ENCODE measurements around the gene PRAMEF14.
"Not testable (repeated sequence)": the region's sequence is repeated elsewhere in the genome, so short reads cannot be mapped to it uniquely, and the experiment has no call there.

The PRAMEF14 gene, protein sequence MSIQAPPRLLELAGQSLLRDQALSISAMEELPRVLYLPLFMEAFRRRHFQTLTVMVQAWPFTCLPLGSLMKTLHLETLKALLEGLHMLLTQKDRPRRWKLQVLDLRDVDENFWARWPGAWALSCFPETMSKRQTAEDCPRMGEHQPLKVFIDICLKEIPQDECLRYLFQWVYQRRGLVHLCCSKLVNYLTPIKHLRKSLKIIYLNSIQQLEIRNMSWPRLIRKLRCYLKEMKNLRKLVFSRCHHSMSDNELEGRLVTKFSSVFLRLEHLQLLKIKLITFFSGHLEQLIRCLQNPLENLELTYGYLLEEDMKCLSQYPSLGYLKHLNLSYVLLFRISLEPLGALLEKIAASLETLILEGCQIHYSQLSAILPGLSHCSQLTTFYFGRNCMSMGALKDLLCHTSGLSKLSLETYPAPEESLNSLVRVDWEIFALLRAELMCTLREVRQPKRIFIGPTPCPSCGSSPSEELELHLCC

DNA sequence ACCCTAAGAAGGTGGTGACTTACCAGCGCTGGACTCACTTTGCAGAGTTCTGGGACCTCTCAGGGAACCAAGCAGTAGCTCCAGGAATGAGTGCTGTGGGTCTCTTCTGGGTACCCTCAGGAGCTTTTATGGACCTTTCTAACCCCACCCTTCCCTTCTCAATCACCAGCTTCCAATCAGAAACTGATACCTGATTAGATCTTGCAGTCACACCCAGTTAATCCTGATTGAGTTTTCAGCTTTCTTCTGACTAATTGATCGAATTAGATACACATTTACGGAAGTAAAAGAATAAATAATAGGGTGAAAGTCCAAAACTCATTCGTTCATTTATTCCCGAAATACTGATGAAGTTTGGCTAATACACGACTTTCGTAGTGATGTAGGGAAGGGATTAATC, at the start of gene PRAMEF14:
Gene PRAMEF14 (minus strand): TSS at position 101 of the 400 bp plus-strand sequence. CDS start 1,820 bp downstream, outside the sequence.
- not testable (repeated sequence) for H3K9me3 Mint-ChIP-seq; H3K4me3 Mint-ChIP-seq; H3K4me1 Mint-ChIP-seq (ENCODE audit: low read depth); H3K27me3 Mint-ChIP-seq; H3K36me3 Mint-ChIP-seq (ENCODE audit: low read depth); H3K27ac Mint-ChIP-seq; DNase-seq

DNA sequence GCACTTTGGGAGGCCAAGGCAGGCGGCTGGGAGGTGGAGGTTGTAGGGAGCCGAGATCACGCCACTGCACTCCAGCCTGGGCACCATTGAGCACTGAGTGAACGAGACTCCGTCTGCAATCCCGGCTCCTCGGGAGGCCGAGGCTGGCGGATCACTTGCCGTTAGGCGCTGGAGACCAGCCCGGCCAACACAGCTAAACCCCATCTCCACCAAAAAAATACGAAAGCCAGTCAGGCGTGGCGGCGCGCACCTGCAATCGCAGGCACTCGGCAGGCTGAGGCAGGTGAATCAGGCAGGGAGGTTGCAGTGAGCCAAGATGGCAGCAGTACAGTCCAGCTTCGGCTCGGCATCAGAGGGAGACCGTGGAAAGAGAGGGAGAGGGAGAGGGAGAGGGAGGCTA, 48.4 kb upstream of the PRAMEF14 start:
- not testable (repeated sequence) for H3K27me3 Mint-ChIP-seq; H3K9me3 Mint-ChIP-seq; H3K36me3 Mint-ChIP-seq (ENCODE audit: low read depth); H3K4me1 Mint-ChIP-seq (ENCODE audit: low read depth); DNase-seq; H3K4me3 Mint-ChIP-seq; H3K27ac Mint-ChIP-seq

DNA sequence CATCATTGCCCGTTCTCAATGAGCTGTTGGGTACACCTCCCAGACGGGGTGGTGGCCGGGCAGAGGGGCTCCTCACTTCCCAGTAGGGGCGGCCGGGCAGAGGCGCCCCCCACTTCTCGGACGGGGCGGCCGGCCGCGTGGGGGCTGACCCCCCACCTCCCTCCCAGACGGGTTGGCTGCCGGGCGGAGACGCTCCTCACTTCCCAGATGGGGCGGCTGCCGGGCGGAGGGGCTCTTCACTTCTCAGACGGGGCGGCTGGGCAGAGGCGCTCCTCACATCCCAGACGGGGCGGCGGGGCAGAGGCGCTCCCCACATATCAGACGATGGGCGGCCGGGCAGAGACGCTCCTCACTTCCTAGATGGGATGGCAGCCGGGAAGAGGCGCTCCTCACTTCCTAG, 47.8 kb upstream of the PRAMEF14 start:
- not testable (repeated sequence) for DNase-seq; H3K27ac Mint-ChIP-seq; H3K9me3 Mint-ChIP-seq; H3K36me3 Mint-ChIP-seq (ENCODE audit: low read depth); H3K4me3 Mint-ChIP-seq; H3K4me1 Mint-ChIP-seq (ENCODE audit: low read depth); H3K27me3 Mint-ChIP-seq

DNA sequence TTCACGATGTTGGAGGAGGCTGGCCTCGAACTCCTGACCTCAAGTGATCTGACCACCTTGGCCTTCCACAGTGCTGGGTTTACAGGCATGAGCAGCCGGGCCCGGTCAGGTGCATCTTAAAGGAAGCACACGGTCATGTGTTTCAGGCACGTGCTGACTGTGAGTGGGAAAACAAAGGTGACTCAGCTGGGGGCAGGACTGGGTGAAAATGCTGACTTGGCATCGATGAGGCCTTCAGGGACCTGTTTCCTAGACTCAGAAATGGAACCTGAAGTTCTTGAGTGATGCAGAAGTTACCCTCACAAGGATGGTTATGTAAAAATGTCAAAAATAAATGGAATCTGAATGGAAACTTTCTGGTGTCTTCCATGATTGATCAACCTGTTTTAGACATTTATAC, 46.1 kb upstream of the PRAMEF14 start:
- not testable (repeated sequence) for H3K27ac Mint-ChIP-seq; H3K4me3 Mint-ChIP-seq; H3K4me1 Mint-ChIP-seq (ENCODE audit: low read depth); DNase-seq; H3K36me3 Mint-ChIP-seq (ENCODE audit: low read depth); H3K9me3 Mint-ChIP-seq; H3K27me3 Mint-ChIP-seq

DNA sequence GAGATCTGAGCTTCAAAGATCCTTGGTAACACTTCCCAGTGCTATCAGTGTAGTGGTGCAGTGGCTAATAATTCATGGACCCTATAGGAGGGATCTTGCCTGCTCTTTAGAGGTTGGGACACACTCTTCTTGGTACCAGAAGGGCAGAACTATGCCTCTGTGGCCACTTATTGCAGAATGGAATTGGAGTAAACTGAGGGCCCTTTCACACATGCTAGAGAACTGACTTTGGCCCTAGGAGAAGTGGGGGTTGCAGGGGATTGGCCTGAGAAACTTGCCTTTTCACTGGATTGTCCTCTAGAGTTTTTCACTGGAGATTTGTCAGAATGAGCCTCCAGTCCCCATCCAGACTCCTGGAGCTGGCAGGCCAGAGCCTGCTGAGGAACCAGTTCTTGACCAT, 42.4 kb upstream of the PRAMEF14 start, which contains the start of gene PRAMEF17:
Gene PRAMEF17 (plus strand): TSS at position 301 of the 400 bp plus-strand sequence. CDS start 26 bp downstream, at position 327.
- not testable (repeated sequence) for DNase-seq; H3K9me3 Mint-ChIP-seq; H3K27me3 Mint-ChIP-seq; H3K4me1 Mint-ChIP-seq (ENCODE audit: low read depth); H3K36me3 Mint-ChIP-seq (ENCODE audit: low read depth); H3K27ac Mint-ChIP-seq; H3K4me3 Mint-ChIP-seq

DNA sequence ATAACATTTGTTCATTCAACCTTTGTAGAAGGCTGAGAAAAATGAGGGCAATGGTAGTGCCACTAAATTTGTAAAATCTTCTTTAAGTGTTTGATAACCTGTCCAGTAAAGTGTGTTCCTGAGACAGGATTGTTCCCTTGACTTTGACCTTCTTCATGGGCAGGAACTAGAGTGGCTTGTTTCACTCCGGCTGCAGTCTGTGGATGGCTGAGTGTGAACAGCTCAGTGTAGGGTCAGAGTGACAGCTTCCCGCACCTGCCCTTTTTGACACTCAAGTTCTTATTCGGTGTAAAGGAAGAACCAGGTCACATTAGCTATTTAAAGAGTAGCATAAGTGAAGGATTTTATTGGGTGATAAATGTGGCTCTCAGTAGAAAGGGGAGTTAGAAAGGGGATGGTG, 33.4 kb upstream of the PRAMEF14 start:
- not testable (repeated sequence) for H3K27me3 Mint-ChIP-seq; H3K9me3 Mint-ChIP-seq; H3K36me3 Mint-ChIP-seq (ENCODE audit: low read depth); DNase-seq; H3K27ac Mint-ChIP-seq; H3K4me1 Mint-ChIP-seq (ENCODE audit: low read depth); H3K4me3 Mint-ChIP-seq

DNA sequence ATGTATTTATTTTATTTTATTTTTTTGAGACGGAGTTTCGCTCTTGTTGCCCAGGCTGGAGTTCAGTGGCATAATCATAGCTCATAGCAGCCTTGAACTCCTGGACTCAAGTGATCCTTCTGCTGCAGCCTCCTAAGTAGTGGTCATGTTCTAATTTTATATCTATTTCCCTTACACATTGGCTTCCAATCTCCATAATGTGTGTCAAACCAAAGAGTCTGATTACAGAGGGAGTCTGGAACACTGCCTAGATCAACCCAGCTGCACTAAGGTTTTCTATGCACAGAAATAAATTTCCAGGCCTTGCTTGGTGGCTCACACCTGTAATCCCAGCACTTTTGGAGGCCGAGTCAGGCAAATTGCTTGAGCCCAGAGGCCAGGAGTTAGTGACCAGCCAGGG, 32.0 kb upstream of the PRAMEF14 start:
- not testable (repeated sequence) for H3K27me3 Mint-ChIP-seq; H3K36me3 Mint-ChIP-seq (ENCODE audit: low read depth); H3K9me3 Mint-ChIP-seq; H3K4me3 Mint-ChIP-seq; H3K4me1 Mint-ChIP-seq (ENCODE audit: low read depth); H3K27ac Mint-ChIP-seq; DNase-seq

DNA sequence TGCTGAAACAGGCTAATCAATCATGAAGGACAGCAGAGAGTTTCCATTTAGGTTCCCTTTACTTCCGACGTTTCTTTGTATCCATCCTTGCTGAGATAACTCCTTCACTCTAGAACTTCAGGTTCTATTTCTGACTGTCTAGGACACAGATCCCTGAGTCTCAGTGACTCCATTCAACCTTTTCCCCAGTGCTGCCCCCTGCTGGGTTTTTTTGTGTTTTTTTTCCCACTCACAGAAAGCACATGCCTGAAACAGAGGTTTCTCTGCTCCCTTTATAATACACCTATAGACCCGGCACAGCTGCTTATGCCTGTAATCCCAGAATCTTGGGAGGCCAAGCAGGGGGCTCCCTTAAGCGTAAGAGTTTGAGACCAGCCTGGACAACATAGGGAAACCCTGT, 21.6 kb upstream of the PRAMEF14 start:
- H3K36me3 Mint-ChIP-seq (ENCODE audit: low read depth); H3K4me3 Mint-ChIP-seq; H3K9me3 Mint-ChIP-seq; DNase-seq; H3K27me3 Mint-ChIP-seq; H3K27ac Mint-ChIP-seq; H3K4me1 Mint-ChIP-seq (ENCODE audit: low read depth): not testable (repeated sequence)

DNA sequence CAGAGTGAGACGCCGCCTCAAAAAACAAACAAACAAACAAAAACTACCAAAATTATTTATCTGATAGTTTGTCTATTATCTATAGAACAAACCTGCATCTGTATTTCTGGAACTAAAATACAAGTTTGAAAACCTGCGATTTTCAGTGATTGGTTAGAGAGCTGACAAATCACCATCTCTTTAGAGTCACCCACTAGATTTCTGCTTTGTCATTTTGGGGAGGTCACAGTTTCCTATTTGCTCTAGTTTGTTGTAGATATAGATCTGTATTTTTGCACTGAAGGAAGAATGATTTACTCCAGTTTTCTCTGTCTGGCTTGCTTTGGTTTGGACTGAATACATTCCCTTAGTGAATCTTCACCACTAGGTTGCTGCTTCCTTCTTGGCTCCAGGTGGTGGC, 19.6 kb upstream of the PRAMEF14 start:
- not testable (repeated sequence) for H3K4me1 Mint-ChIP-seq (ENCODE audit: low read depth); H3K9me3 Mint-ChIP-seq

DNA sequence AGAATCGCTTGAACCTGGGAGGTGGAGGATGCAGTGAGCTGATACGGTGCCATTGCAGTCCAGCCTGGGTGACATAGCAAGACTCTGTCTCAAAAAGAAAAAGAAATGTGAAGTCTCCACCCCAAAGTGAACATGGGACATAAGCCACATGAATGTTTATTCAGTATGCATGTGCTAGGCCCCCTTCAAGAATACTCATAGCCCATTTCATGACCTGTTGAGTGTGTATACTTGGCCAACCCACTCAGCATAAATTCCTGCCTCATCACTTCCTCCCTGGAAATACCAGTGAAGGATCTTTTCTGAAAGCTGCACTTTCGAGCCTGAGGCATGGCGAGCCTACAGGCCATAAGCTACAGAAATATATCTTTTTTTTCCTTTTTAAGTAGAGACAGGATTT, 18.0 kb upstream of the PRAMEF14 start:
- not testable (repeated sequence) for H3K9me3 Mint-ChIP-seq; H3K36me3 Mint-ChIP-seq (ENCODE audit: low read depth); H3K27ac Mint-ChIP-seq; DNase-seq; H3K4me3 Mint-ChIP-seq; H3K27me3 Mint-ChIP-seq; H3K4me1 Mint-ChIP-seq (ENCODE audit: low read depth)

More for the DNA sequence above, 19.6 kb upstream of the PRAMEF14 start:
- not testable (repeated sequence) for DNase-seq; H3K27me3 Mint-ChIP-seq; H3K4me3 Mint-ChIP-seq; H3K27ac Mint-ChIP-seq; H3K36me3 Mint-ChIP-seq (ENCODE audit: low read depth)

DNA sequence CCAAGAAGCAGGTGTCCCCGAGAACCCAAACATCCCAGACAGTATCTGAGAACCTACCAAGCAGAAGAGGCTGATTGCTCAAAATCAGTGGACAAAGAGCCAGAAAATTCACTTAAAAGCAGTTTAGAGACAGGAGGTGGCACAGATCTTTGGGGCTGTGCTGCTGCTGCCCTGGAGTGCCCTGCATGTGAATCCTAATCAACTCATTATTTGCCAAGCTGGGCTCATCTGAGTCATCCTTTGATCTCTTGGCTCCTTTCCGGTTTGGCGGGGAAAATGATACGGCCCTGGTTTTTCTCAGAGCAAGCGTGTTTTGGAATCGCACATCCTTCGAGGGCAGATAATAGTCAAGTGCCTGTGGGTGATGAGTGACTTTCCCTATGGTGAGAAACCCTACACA, 15.4 kb upstream of the PRAMEF14 start:
- H3K9me3 Mint-ChIP-seq; DNase-seq; H3K36me3 Mint-ChIP-seq (ENCODE audit: low read depth); H3K27me3 Mint-ChIP-seq; H3K4me1 Mint-ChIP-seq (ENCODE audit: low read depth); H3K4me3 Mint-ChIP-seq; H3K27ac Mint-ChIP-seq: not testable (repeated sequence)

DNA sequence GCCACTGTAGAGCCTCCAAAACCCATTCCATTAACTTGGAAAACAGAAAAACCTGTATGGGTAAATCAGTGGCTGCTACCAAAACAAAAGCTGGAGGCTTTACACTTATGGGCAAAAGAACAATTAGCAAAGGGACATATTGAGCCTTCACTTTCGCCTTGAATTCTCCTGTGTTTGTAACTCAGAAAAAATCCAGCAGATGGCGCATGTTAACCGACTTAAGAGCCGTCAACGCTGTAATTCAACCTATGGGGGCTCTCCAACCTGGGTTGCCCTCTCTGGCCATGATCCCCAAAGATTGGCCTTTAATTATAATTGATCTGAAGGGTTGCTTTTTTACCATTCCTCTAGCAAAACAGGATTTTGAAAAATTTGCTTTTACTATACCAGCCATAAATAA, 9.8 kb upstream of the PRAMEF14 start:
- not testable (repeated sequence) for H3K9me3 Mint-ChIP-seq; H3K36me3 Mint-ChIP-seq (ENCODE audit: low read depth); H3K4me3 Mint-ChIP-seq; H3K27ac Mint-ChIP-seq; DNase-seq; H3K4me1 Mint-ChIP-seq (ENCODE audit: low read depth); H3K27me3 Mint-ChIP-seq

DNA sequence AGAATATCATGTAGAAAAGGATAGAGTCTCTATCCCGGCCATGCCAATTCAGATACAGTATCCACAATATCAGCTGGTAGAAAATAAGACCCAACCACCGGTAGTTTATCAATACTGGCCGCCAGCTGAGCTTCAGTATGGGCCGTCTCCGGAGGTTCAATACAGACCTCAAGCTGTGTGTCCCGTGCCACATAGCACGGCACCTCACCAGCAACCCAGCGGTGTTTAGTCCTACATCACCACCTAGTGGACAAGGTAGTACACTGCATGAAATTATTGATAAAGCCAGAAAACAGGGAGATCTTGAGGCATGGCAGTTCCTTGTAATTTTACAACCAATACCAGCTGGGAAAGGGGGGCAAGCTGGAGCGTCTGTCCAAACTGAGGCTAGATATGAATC, 7.5 kb upstream of the PRAMEF14 start:
- not testable (repeated sequence) for H3K27ac Mint-ChIP-seq; DNase-seq; H3K27me3 Mint-ChIP-seq; H3K9me3 Mint-ChIP-seq; H3K36me3 Mint-ChIP-seq (ENCODE audit: low read depth); H3K4me1 Mint-ChIP-seq (ENCODE audit: low read depth); H3K4me3 Mint-ChIP-seq

DNA sequence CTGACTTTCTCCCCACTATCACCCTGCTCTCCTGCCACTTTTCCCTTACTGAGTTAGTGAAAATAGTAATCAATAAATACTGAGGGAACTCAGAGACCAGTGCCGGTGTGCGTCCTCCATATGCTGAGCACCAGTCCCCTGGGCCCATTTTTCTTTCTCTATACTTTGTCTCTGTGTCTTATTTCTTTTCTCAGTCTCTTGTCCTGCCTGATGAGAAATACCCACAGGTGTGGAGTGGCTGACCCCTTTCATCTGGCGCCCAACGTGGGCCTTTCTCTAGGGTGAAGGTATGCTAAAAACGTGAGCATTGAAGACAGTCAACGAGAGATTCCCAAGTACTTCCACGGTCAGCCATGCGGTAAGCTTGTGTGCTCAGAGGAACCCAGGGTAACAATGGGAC, 6.5 kb upstream of the PRAMEF14 start:
- H3K4me3 Mint-ChIP-seq; H3K27ac Mint-ChIP-seq; H3K27me3 Mint-ChIP-seq; H3K9me3 Mint-ChIP-seq; DNase-seq; H3K36me3 Mint-ChIP-seq (ENCODE audit: low read depth); H3K4me1 Mint-ChIP-seq (ENCODE audit: low read depth): not testable (repeated sequence)

DNA sequence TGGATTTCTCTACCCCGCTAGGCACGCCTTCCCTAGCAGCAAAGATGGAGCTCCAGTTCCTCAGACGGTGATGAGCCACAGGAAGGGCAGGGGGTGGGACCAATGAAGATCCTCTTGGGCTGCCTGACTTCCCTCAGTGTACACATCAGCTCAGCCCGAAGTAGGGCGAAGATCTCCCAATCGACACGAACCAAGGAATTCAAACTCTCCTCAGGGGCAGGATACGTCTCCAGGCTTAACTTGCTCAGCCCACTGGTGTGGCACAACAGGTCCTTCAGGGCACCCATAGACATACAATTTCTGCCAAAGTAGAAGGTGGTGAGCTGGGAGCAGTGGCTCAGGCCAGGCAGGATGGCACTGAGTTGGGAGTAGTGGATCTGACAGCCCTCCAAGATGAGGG, 4.4 kb downstream of the PRAMEF14 start:
- H3K27me3 Mint-ChIP-seq; H3K4me3 Mint-ChIP-seq; H3K36me3 Mint-ChIP-seq (ENCODE audit: low read depth); H3K4me1 Mint-ChIP-seq (ENCODE audit: low read depth); DNase-seq; H3K9me3 Mint-ChIP-seq; H3K27ac Mint-ChIP-seq: not testable (repeated sequence)

DNA sequence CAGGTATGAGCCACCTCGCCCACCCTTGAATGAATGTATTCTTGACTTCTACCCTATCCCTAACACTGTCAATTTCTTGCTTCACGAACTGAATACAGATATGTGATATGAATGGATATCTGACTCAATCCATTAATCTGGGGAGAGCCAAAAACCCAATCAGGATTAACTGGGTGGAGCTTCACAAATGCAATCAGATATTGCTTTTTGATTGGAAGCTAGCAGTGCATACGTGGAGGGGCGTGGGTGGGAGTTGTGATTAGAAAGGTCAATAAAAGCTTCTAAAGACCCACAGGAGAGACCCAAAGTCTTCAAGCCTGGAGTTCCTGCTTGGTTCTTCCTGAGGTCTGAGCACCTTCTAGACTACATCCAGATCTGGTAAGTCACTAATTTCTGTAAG, 31.7 kb downstream of the PRAMEF14 start, which contains the start of gene PRAMEF15:
Gene PRAMEF15 (plus strand): TSS at position 301 of the 400 bp plus-strand sequence. CDS start 2,827 bp downstream, outside the sequence.
- not testable (repeated sequence) for H3K36me3 Mint-ChIP-seq (ENCODE audit: low read depth); H3K27me3 Mint-ChIP-seq; H3K27ac Mint-ChIP-seq; H3K4me3 Mint-ChIP-seq; H3K4me1 Mint-ChIP-seq (ENCODE audit: low read depth); DNase-seq; H3K9me3 Mint-ChIP-seq

Measured in activated T-cell treated with anti-CD3 and anti-CD28 coated beads, Interleukin-2, amount 50 U/mL, for 24 hours (primary cell).